ENCODE results near the gene ALK.

The ALK gene

GRCh38 chr2:29332540-29332939 lies 588.8 kb downstream of the ALK start (continued):
- no peak for TF ChIP-seq ZNF518A (tag by site-specific recombination; conservative IDR thresholded peaks at IDR 0.05; ENCODE audit: low read depth)

GRCh38 chr2:29329899-29330298 lies 591.5 kb downstream of the ALK start:
- CTCF ChIA-PET = interaction anchor here (0.7 to 1.6 kb wide), 4 partner anchors 11 to 681 kb away, joined by 3 to 4 read pairs (median 3); no protein-coding TSS in a partner anchor
- H3K4me1 ChIP-seq (ENCODE audit: control insufficient read depth, insufficient read depth, low read length) = no peaks in the 10 kb centered on the region

GRCh38 chr2:29326926-29327325 lies 594.5 kb downstream of the ALK start:
- CTCF ChIA-PET = no interaction called here

More at GRCh38 chr2:29329899-29330298, 591.5 kb downstream of the ALK start:
- no peak for TF ChIP-seq ZNF221 (tag by site-specific recombination; IDR thresholded peaks at IDR 0.05; ENCODE audit: borderline replicate concordance)
- no peak for TF ChIP-seq ZNF426 (tag by site-specific recombination; IDR thresholded peaks at IDR 0.05)
- TF ChIP-seq ZNF704 (tag by site-specific recombination; IDR thresholded peaks at IDR 0.05) = no peak
- no peak for TF ChIP-seq ZNF768 (tag by site-specific recombination; IDR thresholded peaks at IDR 0.05)
- no peak for TF ChIP-seq ZNF843 (tag by site-specific recombination; IDR thresholded peaks at IDR 0.05)
- no peak for TF ChIP-seq PRDM1 (tag by site-specific recombination; IDR thresholded peaks at IDR 0.05)
- TF ChIP-seq ZNF248 (tag by site-specific recombination; IDR thresholded peaks at IDR 0.05) = no peak
- TF ChIP-seq ZNF701 (tag by site-specific recombination; IDR thresholded peaks at IDR 0.05) = no peak
- TF ChIP-seq ZNF266 (tag by site-specific recombination; IDR thresholded peaks at IDR 0.05; ENCODE audit: low read depth) = no peak
- TF ChIP-seq ZNF654 (tag by site-specific recombination; IDR thresholded peaks at IDR 0.05; ENCODE audit: low read depth) = no peak
- TF ChIP-seq ZNF2 (tag by site-specific recombination; IDR thresholded peaks at IDR 0.05) = no peak
- no peak for TF ChIP-seq ZNF223 (tag by site-specific recombination; IDR thresholded peaks at IDR 0.05)
- TF ChIP-seq ZSCAN30 (tag by site-specific recombination; IDR thresholded peaks at IDR 0.05) = no peak
- POLR2A ChIA-PET = no interaction called here
- Histone ChIP-seq H3K9me3 (ENCODE audit: control insufficient read depth, insufficient read depth, low read depth, low read length) (no peaks in the 10 kb centered on the region), H3K27ac (ENCODE audit: extremely low read depth, low read depth, low read length) (no peak overlapping the region), H3K36me3 (ENCODE audit: control insufficient read depth in 2 of 2, insufficient read depth in 1 of 2, low read length in 2 of 2) (no peaks in the 10 kb centered on the region), H3K4me3 (ENCODE audit: low read depth, low read length) (no peak overlapping the region)

More at GRCh38 chr2:29326926-29327325, 594.5 kb downstream of the ALK start:
- Histone ChIP-seq H3K9me3 (ENCODE audit: control insufficient read depth, insufficient read depth, low read depth, low read length) (no peaks in the 10 kb centered on the region), H3K36me3 (ENCODE audit: control insufficient read depth in 2 of 2, insufficient read depth in 1 of 2, low read length in 2 of 2) (no peaks in the 10 kb centered on the region), H3K4me1 (ENCODE audit: control insufficient read depth, insufficient read depth, low read length) (no peaks in the 10 kb centered on the region), H3K27ac (ENCODE audit: extremely low read depth, low read depth, low read length) (no peak overlapping the region), H3K4me3 (ENCODE audit: low read depth, low read length) (no peak overlapping the region)
- POLR2A ChIA-PET = no interaction called here
- no peak for TF ChIP-seq HOXA7 (CRISPR knock-in tag; IDR thresholded peaks at IDR 0.05; ENCODE audit: borderline replicate concordance)
- no peak for TF ChIP-seq ZNF350 (tag by site-specific recombination; IDR thresholded peaks at IDR 0.05)
- TF ChIP-seq ZBTB8A (tag by site-specific recombination; IDR thresholded peaks at IDR 0.05) = no peak
- TF ChIP-seq PATZ1 (tag by site-specific recombination; IDR thresholded peaks at IDR 0.05) = no peak
- TF ChIP-seq ZBTB7A (tag by site-specific recombination; IDR thresholded peaks at IDR 0.05; ENCODE audit: low read depth) = no peak
- no peak for TF ChIP-seq ZNF404 (tag by site-specific recombination; IDR thresholded peaks at IDR 0.05)
- no peak for TF ChIP-seq ZNF335 (tag by site-specific recombination; conservative IDR thresholded peaks at IDR 0.05)
- no peak for TF ChIP-seq ZNF621 (tag by site-specific recombination; IDR thresholded peaks at IDR 0.05)
- TF ChIP-seq ZFP3 (tag by site-specific recombination; IDR thresholded peaks at IDR 0.05; ENCODE audit: low read depth) = no peak

Measured in HEK293 (cell line).